Choroid plexus epithelial cell (primary cell): ENCODE measurements around the gene WIPI1.

Source experiments
- DNase-seq: peaks from one replicate; pipeline ENCODE4 v3.0.0-alpha.2; 2010; ENCODE audit warnings: low read depth
- H3K4me3 ChIP-seq: 2 replicates; pipeline ENCODE4 v1.5.1; 2011; ENCODE audit warnings: low read depth, mild to moderate bottlenecking, control low read depth, low read length, moderate library complexity
- TF ChIP-seq, protein P1 (sequence below): conservative IDR thresholded peaks from 2 replicates; pipeline ENCODE4 v1.5.1; 2011; ENCODE audit warnings: low read depth, mild to moderate bottlenecking, control low read depth, inconsistent platforms, low read length, moderate library complexity

Gene WIPI1

DNA sequence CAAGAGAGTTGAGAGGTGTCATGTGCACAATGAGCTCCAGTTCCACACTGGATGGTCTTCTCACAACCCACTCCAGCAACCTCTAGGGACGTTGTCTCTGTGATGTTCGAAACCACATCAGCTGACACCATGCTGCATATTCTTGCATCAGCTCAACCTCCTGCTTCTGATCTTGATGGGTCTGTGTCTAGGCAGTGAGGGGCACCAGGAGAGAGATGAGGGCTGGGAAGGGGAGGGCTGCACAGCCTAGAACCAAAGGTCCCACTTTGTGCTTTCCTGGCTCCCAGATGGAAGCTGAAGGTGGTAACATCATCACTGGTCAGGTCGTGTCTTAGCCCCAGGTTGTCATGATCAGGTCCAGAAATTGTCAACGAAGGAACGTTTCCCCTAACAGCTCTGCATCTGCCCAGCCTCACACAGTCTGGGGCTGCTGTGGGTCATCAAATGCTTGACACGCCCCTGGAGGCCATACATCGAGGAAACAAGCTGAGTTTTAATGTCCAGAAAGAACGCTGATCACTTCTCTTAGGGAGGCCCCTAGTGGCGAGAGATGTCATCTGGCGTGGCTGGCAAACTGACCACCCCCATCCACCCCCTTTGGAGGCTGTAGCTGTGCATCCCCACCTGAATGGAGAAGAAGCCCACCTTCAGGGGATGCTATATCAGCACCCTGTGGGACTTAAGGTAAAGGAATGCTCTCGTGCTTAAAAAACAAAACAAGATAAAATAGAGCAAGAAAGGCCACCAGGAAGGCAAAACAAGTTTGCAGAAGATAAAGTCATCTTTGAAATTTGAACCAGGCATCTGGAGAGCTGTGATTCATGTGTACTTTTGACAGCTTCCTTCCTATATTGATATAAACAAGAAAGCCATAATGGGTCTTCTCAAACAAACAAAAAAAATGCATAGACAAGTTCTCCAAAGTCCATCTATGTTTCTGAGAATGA lies 58.3 kb downstream of the WIPI1 start:
- TF ChIP-seq, protein P1, sequence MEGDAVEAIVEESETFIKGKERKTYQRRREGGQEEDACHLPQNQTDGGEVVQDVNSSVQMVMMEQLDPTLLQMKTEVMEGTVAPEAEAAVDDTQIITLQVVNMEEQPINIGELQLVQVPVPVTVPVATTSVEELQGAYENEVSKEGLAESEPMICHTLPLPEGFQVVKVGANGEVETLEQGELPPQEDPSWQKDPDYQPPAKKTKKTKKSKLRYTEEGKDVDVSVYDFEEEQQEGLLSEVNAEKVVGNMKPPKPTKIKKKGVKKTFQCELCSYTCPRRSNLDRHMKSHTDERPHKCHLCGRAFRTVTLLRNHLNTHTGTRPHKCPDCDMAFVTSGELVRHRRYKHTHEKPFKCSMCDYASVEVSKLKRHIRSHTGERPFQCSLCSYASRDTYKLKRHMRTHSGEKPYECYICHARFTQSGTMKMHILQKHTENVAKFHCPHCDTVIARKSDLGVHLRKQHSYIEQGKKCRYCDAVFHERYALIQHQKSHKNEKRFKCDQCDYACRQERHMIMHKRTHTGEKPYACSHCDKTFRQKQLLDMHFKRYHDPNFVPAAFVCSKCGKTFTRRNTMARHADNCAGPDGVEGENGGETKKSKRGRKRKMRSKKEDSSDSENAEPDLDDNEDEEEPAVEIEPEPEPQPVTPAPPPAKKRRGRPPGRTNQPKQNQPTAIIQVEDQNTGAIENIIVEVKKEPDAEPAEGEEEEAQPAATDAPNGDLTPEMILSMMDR: peak; percentile 95
- H3K4me3 ChIP-seq: peak overlapping the region; percentile 19
- peak; percentile 90 for DNase-seq

DNA sequence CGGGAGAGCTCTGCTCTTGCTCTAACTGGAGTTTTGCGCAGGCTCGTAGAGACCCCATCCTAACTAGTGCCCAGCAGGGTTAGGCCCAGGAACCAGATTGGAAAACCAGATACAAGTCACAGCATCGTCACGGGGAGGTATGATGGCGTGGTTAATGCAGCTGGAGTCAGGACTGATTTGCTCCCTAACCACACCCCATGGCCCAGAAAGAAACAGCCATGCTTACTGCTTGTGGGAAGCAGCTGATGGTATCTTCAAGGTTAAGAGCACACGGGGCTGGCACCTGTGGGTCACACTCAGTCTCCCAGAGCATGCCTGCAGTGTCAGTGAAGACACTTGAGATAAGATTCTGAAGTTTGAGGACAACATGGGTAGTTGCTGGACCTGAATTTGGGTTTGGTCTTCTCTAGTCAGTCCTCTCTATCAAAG lies 60.2 kb downstream of the WIPI1 start:
- DNase-seq: no peak
- TF ChIP-seq, protein P1: no peak
- H3K4me3 ChIP-seq: no peak overlapping the region

DNA sequence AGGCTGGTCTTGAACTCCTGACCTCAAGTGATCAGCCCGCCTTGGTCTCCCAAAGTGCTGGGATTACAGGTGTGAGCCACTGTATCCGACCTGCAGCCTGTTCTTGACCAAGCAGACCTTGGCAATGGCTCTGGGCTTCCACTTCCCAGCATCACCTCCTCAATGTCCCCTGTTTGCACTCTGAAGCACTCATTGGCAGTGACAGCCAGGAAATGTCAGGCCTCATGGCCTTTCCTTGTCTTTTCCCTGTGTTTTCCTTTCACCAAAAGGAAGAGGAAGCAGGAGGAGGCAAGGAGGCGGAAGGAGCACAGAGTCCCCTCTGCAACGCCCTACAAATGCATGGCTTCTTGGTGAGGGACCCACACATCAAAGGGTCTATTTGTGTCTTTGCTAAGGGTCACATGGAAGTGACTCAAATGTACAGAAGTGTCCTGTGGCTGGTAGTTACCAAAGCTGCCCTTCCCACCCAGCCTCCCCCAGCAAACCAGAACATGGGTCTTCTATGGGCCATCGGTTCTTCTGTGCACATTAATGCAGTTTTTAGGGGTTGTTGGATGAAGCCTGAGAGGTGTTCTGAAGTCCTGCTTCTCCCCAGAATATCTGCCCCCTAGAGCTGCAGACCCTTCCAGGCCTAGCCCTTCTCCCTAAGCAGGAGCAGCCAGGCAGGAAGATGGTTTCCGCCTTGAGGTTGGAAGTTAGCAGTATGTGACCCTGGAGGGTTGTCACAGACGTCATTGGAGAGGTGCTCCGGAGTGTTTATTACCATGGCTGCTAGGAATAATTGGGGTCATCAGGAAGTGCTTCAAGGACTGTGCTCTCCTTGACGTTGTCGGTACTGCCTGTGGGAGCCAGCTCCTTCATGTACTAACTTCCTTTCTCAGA lies 60.8 kb downstream of the WIPI1 start:
- no peak for DNase-seq
- H3K4me3 ChIP-seq: no peak overlapping the region
- TF ChIP-seq, protein P1: no peak

DNA sequence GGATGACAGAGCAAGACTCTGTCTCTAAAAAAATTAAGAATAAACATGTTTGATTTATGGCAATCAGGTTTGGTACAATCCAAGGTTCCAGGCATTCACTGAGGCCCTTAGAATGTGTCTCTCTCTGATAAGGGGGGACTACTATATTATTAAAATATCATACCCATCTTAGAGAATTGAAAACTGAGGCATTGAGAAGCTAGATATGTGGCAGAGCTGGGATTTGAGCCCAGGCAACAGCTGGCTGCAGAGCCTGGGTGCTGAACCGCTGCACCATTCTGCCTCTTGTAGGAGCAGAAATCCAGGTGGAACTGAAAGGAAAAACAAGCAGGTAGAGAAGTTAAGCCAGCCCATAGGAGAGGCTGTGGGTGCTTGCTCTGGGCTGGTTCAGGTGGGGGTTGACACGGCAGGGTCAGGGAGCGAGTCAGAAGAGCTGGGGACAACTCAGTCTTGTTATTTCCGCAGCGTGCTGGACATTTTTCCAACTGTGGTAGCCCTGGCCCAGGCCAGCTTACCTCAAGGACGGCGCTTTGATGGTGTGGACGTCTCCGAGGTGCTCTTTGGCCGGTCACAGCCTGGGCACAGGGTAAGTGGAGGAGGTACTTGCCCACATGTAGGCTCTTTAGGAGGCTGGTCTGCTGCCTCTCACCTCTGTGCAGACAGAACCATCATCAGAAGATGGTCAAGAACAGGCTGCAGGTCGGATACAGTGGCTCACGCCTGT lies 62.5 kb downstream of the WIPI1 start:
- TF ChIP-seq, protein P1: no peak

DNA sequence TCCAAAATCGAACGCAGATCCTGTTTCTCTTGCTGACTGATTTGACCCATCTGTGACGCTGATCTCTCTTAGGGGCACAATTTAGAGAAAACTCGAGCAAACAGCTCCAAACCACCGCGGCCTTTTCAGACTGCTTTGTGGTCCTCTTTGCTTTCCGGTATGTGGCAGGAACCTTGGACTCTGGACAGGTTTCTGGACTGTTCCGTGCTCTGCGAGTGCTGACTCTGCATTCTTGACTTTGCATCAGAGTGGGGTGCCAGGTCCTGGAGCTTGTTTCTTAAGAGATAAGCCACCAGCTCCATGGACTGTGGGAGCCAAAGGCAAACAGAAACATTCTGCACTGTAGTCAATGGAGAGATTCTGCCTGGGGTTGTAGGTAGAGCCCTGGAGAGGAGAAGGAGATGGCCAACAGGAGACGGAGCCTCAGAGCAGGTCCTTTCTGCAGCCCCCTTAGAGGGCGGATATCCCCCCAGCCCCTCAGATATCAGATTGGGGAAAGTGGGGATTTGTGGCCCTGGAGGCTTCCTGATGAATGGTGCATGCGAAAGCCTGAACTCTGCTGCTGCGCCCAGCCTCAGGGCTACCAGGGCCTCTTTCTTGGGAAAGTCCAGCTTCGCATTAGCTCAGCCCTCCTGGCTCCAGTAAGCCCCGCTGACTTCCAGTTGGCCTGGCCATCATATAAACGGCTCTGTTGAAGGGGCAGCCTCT lies 65.6 kb downstream of the WIPI1 start:
- H3K4me3 ChIP-seq: no peak overlapping the region
- TF ChIP-seq, protein P1: no peak

More for the DNA sequence above, 62.5 kb downstream of the WIPI1 start:
- no peak overlapping the region for H3K4me3 ChIP-seq
- DNase-seq: no peak

More for the DNA sequence above, 65.6 kb downstream of the WIPI1 start:
- no peak for DNase-seq
